Esophagus muscularis mucosa (tissue), 3 donors: ENCODE data around the gene STRIT1.

Experiments
- POLR2A ChIP-seq: fragments of 450-650 bp; IDR thresholded peaks from one replicate; pipeline ENCODE4 v1.6.1; 2017; ENCODE audit warnings: antibody characterized with exemption, moderate library complexity, mild to moderate bottlenecking, low read depth
- TF ChIP-seq, protein P1 (sequence below), 3 experiments: fragments of 200-600 bp in 2 of 3; fragments of 450-650 bp in 1 of 3; sonication (generic) in 2 of 3; IDR thresholded peaks; one replicate each; pipeline ENCODE4 v1.5.1; 2017 to 2019; ENCODE audit warnings: antibody characterized with exemption in 3 of 3, mild to moderate bottlenecking in 2 of 3, moderate library complexity in 1 of 3

DNA sequence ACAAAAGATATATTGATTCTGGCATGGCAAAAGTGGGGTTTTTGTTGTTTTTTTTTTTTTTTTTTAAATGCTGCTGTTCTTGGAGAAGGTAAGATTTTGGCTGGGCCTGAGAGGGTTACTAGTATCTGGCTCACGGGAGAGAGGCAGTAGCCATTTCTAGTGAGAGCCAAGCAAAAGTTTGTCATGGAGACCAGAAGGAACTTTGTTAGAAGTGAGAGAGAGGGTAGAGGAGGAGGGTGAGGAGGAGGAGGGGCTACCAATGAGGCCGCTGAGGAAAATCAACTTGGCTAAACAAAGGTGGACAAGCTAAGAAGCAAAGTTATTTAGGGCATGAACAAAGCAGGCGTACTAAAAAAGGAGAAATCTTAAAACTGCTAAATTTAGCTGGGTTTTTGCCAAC, 48.9 kb upstream of the STRIT1 start:
- no peak for TF ChIP-seq POLR2A
- TF ChIP-seq, protein P1, sequence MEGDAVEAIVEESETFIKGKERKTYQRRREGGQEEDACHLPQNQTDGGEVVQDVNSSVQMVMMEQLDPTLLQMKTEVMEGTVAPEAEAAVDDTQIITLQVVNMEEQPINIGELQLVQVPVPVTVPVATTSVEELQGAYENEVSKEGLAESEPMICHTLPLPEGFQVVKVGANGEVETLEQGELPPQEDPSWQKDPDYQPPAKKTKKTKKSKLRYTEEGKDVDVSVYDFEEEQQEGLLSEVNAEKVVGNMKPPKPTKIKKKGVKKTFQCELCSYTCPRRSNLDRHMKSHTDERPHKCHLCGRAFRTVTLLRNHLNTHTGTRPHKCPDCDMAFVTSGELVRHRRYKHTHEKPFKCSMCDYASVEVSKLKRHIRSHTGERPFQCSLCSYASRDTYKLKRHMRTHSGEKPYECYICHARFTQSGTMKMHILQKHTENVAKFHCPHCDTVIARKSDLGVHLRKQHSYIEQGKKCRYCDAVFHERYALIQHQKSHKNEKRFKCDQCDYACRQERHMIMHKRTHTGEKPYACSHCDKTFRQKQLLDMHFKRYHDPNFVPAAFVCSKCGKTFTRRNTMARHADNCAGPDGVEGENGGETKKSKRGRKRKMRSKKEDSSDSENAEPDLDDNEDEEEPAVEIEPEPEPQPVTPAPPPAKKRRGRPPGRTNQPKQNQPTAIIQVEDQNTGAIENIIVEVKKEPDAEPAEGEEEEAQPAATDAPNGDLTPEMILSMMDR (IDR thresholded peaks at IDR 0.05) = no peak
